Endothelial cell of umbilical vein (primary cell): Measurements from ENCODE around the gene RABL6. TPM values are rescaled to one million over a fixed set of nuclear protein-coding genes. Genes with fewer than 3 reads are reported as not detected.

Source experiments
- BruUV-seq: library from RNA; stranded (reverse); fragments of 400-500 nt; replicated peaks from 2 replicates; lab custom pipeline; 2021; lab: Mats Ljungman, UMichigan
- CTCF ChIA-PET: fragments of 300-600, 350-600 bp; sonication (Branson Sonifier 250); formaldehyde crosslinking; loops from one replicate; lab custom pipeline; 2021; ENCODE audit warnings: antibody characterized with exemption, inconsistent platforms; lab: Charles Lee
- POLR2A ChIA-PET: fragments of 300-600, 350-600 bp; sonication (Branson Sonifier 250); formaldehyde crosslinking; loops from one replicate; lab custom pipeline; 2021; ENCODE audit warnings: antibody characterized with exemption, inconsistent platforms; lab: Charles Lee
- DNase-seq: peaks from one replicate; pipeline ENCODE4 v3.0.0-alpha.2; 2011; ENCODE audit warnings: low read depth, low spot score
- FAIRE-seq: peaks from 2 replicates; lab custom pipeline; 2011; peaks lifted over from hg19 to GRCh38; lab: Jason Lieb, UNC
- H2AFZ ChIP-seq: 2 replicates; pipeline ENCODE4 v1.6.0; 2012; ENCODE audit warnings: low read depth, low read length, control low read depth, inconsistent platforms
- H3K27ac ChIP-seq: 2 replicates; pipeline ENCODE4 v1.5.1; 2011; ENCODE audit warnings: low read depth, mild to moderate bottlenecking, control low read depth, low read length, moderate library complexity; ENCODE audit not compliant: insufficient read depth
- H3K27me3 ChIP-seq, 2 experiments: 2 replicates each; pipeline versions ENCODE4 v1.6.0 to v1.6.1; 2011; ENCODE audit warnings: low read length in 2 of 2, mixed read lengths in 1 of 2; ENCODE audit not compliant: control insufficient read depth in 2 of 2, insufficient read depth in 2 of 2
- H3K36me3 ChIP-seq, 2 experiments: 2 replicates in 1 of 2; 3 replicates in 1 of 2; pipeline ENCODE4 v1.5.1; 2011; ENCODE audit warnings: low read length in 2 of 2, mild to moderate bottlenecking in 1 of 2, moderate library complexity in 1 of 2; ENCODE audit not compliant: control insufficient read depth in 2 of 2, insufficient read depth in 2 of 2; ENCODE audit errors: extremely low read depth in 1 of 2
- H3K4me1 ChIP-seq: 3 replicates; pipeline ENCODE4 v1.5.1; 2011; ENCODE audit warnings: mild to moderate bottlenecking, low read length; ENCODE audit not compliant: control insufficient read depth, insufficient read depth; ENCODE audit errors: extremely low read depth
- H3K4me2 ChIP-seq: 2 replicates; pipeline ENCODE4 v1.6.1; 2011; ENCODE audit warnings: low read length, control low read depth, mixed read lengths; ENCODE audit not compliant: insufficient read depth
- H3K4me3 ChIP-seq, 3 experiments: fragments of 200-600 bp in 1 of 3; sonication (generic), shearing (Covaris generic) in 1 of 3; replicated peaks in 1 of 3; 2 replicates each; pipeline ENCODE4 v1.5.1; 2011 to 2016; ENCODE audit warnings: control low read depth in 3 of 3, low read length in 3 of 3, mild to moderate bottlenecking in 2 of 3, inconsistent platforms in 1 of 3, low read depth in 1 of 3, moderate library complexity in 1 of 3; ENCODE audit not compliant: insufficient read depth in 1 of 3
- H3K79me2 ChIP-seq: 2 replicates; pipeline ENCODE4 v1.6.0; 2012; ENCODE audit warnings: low read length, inconsistent platforms; ENCODE audit not compliant: control insufficient read depth, insufficient read depth
- H3K9ac ChIP-seq: replicated peaks from 2 replicates; pipeline ENCODE3; 2011; ENCODE audit warnings: low read length, control low read depth; ENCODE audit not compliant: insufficient read depth; ENCODE audit errors: extremely low read depth
- H3K9me1 ChIP-seq: replicated peaks from 3 replicates; pipeline ENCODE4 v1.6.0; 2011; ENCODE audit warnings: mild to moderate bottlenecking, low read length; ENCODE audit not compliant: control insufficient read depth, insufficient read depth; ENCODE audit errors: extremely low read depth
- H3K9me3 ChIP-seq: replicated peaks from 2 replicates; pipeline ENCODE4 v1.5.1; 2012; ENCODE audit warnings: low read length, inconsistent platforms; ENCODE audit not compliant: control insufficient read depth, insufficient read depth
- H4K20me1 ChIP-seq: replicated peaks from 2 replicates; pipeline ENCODE3; 2011; ENCODE audit warnings: mild to moderate bottlenecking, low read length; ENCODE audit not compliant: control insufficient read depth, insufficient read depth; ENCODE audit errors: extremely low read depth
- FOS ChIP-seq: IDR thresholded peaks from 2 replicates; pipeline ENCODE4 v1.6.1; 2011; ENCODE audit warnings: mild to moderate bottlenecking, low read length, moderate library complexity, borderline replicate concordance; ENCODE audit not compliant: insufficient read depth
- GATA2 ChIP-seq: IDR thresholded peaks from 2 replicates; pipeline ENCODE4 v1.7.0; 2011; ENCODE audit warnings: low read depth, mild to moderate bottlenecking, moderate library complexity, mixed read lengths, low read length; ENCODE audit not compliant: insufficient read length, insufficient read depth
- JUN ChIP-seq: IDR thresholded peaks from 2 replicates; pipeline ENCODE4 v1.6.1; 2011; ENCODE audit warnings: borderline replicate concordance, low read depth; ENCODE audit not compliant: insufficient read length, insufficient read depth
- POLR2AphosphoS5 ChIP-seq: IDR thresholded peaks from 2 replicates; pipeline ENCODE4 v1.6.1; 2012; ENCODE audit warnings: low read depth, mild to moderate bottlenecking, control low read depth, low read length, moderate library complexity; ENCODE audit not compliant: insufficient read depth
- dilution Hi-C: fragments of 300-500 bp; cut with MboI; formaldehyde crosslinking; loops from one replicate; pipeline ENCODE4 v1.15.0; 2019; ENCODE audit warnings: low sequenced_read_pairs; ENCODE audit not compliant: extremely low pct_ligation_motif_present
- intact Hi-C: fragments of 100-400 bp; cut with micrococcal nuclease; formaldehyde crosslinking; loops from one replicate; pipeline ENCODE4 v1.10.0; 2022
- polyA plus RNA-seq, 4 experiments: library from polyadenylated mRNA; depleted of rRNA in 3 of 4; stranded (reverse) in 3 of 4; unstranded in 1 of 4; fragments of >200 nt; gene quantifications; 2 replicates each; pipeline versions ENCODE4 v1.2.1 to v1.2.3, GENCODE V29; 2011 to 2012; ENCODE audit warnings: missing spikeins in 1 of 4
- total RNA-seq: library from RNA; stranded (reverse); gene quantifications from 2 replicates; pipeline ENCODE4 v1.2.3, GENCODE V29; 2021
- TF ChIP-seq, protein P1 (sequence below), 2 donors: IDR thresholded peaks; 1 replicate in 1 of 2; 2 replicates in 1 of 2; pipeline ENCODE4 v1.5.1; 2011; ENCODE audit warnings: low read length in 2 of 2, mild to moderate bottlenecking in 2 of 2, moderate library complexity in 2 of 2, control low read depth in 1 of 2, inconsistent platforms in 1 of 2, low read depth in 1 of 2; ENCODE audit not compliant: insufficient read depth in 1 of 2; ENCODE audit errors: extremely low read depth in 1 of 2

Gene RABL6
- total and polyA plus RNA-seq, 2 donors (not counting 3 experiments of a cell fraction or from before 2014, with no cell fraction given), result 60.8 to 112 TPM

DNA sequence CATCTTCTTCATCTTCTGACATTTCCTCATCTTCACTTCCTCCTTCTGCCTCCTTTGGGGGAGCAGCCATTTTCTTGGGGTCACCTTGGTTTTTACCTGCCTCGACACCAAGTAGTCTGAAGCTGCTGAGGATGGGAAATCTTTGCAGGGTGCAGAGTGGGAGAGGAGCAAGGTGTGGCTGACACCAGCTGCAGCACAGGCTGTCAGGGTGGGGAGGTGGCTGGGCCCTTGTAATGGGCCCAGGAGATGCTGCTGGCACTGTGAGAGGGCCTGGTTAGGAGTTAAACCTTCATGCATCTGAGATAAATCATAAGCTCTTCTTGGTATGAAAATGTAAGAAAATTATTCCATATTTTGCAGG is 7.7 kb downstream of the RABL6 start:
- Histone ChIP-seq H3K4me1 (no peaks in the 10 kb centered on the region), H3K27me3 (no peaks in the 10 kb centered on the region), H3K9me3 (no peaks in the 10 kb centered on the region), H3K9ac (no peak overlapping the region), H3K4me3 (no peak overlapping the region), H2AFZ (no peak overlapping the region), H3K79me2 (peaks cover 29% of the 10 kb centered on the region), H4K20me1 (peaks cover 2% of the 10 kb centered on the region), H3K9me1 (no peaks in the 10 kb centered on the region), H3K36me3 (peaks cover 6 to 10% of the 10 kb centered on the region in 2 experiments), H3K4me2 (no peak overlapping the region), H3K27ac (no peak overlapping the region)
- TF ChIP-seq POLR2AphosphoS5, result no peak
- TF ChIP-seq GATA2, result no peak
- TF ChIP-seq, protein P1, sequence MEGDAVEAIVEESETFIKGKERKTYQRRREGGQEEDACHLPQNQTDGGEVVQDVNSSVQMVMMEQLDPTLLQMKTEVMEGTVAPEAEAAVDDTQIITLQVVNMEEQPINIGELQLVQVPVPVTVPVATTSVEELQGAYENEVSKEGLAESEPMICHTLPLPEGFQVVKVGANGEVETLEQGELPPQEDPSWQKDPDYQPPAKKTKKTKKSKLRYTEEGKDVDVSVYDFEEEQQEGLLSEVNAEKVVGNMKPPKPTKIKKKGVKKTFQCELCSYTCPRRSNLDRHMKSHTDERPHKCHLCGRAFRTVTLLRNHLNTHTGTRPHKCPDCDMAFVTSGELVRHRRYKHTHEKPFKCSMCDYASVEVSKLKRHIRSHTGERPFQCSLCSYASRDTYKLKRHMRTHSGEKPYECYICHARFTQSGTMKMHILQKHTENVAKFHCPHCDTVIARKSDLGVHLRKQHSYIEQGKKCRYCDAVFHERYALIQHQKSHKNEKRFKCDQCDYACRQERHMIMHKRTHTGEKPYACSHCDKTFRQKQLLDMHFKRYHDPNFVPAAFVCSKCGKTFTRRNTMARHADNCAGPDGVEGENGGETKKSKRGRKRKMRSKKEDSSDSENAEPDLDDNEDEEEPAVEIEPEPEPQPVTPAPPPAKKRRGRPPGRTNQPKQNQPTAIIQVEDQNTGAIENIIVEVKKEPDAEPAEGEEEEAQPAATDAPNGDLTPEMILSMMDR (IDR thresholded peaks at IDR 0.05; ENCODE audit: extremely low read depth in 1 of 2, insufficient read depth in 1 of 2, low read depth in 1 of 2, low read length in 2 of 2), result no peak
- no peak for TF ChIP-seq FOS
- TF ChIP-seq JUN, result no peak
- intact Hi-C loops, result no loop called here
- DNase-seq, result no peak
- no TSS peak for BruUV-seq
- dilution Hi-C loops, result loop anchor here (25.0 kb wide), 1 partner anchor 122 kb away; the partner anchor contains the start of genes C8G and FBXW5
- no peak for FAIRE-seq
- CTCF ChIA-PET, result interaction anchor here (1.4 to 1.8 kb wide), 2 partner anchors 27 to 214 kb away, joined by 6 to 7 read pairs; partner anchors contain the start of gene AJM1
- POLR2A ChIA-PET, result no interaction called here
